Esophagus mucosa (tissue), 1 donor: ENCODE data around the gene FDPS. TPM values are rescaled to one million over a fixed set of nuclear protein-coding genes. Genes with fewer than 3 reads are reported as not detected.
"Not testable (repeated sequence)": the region's sequence is repeated elsewhere in the genome, so short reads cannot be mapped to it uniquely, and the experiment has no call there.

Experiments used
- ATAC-seq: fragments of 200-7000 bp; cut with Tn5 transposase; one replicate; pipeline ENCODE4 v1.9.1; 2020
- total RNA-seq: library from RNA; stranded (reverse); gene quantifications from one replicate; pipeline ENCODE4 v1.2.4, GENCODE V29; 2023
- donor health status: DM: yes; HTN: yes; CAD: no.

Gene FDPS
- total RNA-seq, 1 donor from 2014 or later, result 401 TPM

DNA sequence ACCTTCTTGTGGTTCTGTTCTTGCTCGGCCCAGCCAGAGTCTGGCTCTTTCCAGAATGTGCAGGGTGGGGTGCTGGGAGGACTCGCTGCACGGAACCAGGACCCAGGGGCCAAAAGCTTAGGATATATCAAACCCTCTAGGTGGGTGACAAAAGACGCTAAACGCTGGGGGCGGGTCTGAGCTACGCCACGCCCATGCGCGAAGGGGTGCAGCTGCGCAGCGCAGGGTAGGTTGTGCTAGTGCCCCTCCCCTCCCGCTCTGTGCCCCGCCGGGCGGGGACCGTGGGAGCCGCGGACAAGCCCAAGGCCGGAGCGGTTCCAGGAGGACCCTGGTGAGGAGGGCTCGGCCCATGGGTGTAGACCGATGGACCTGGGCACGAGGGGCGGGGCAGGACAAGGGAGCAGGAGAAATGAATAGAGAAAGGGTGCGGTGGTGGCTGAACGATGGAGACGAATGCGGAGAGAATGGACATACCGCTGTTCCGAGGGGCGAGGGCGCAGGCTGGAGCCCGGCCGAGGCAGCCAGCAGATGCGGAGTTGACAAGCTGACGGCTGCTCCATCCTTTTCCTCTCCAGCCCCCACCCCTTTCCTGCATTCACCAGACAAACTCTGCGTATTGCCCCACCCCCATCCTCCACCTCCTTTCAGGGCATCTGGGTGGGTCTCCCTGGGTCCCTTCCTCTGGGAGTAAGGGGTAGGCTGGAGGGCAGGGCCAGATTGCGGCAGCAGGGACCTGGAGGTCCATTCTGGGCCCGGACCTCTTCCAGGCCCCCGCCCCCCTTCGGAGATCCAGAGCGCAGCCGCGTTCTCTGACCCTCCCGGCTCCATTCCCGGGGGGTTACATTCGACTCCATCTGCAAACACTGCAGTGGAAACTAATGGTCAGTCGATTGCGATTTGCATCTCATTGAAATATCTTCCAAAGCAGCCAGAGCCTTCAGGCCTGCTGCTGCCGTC lies 12.3 kb downstream of the FDPS start, which contains the start of gene RUSC1:
RUSC1 (plus strand) TSS at position 234 of the 957 bp plus-strand sequence. CDS start 880 bp downstream, outside the sequence.
- peak; percentile 18 for ATAC-seq

GRCh38 chr1:155321639-155322503 lies 13.2 kb downstream of the FDPS start:
- ATAC-seq, result no peak

DNA sequence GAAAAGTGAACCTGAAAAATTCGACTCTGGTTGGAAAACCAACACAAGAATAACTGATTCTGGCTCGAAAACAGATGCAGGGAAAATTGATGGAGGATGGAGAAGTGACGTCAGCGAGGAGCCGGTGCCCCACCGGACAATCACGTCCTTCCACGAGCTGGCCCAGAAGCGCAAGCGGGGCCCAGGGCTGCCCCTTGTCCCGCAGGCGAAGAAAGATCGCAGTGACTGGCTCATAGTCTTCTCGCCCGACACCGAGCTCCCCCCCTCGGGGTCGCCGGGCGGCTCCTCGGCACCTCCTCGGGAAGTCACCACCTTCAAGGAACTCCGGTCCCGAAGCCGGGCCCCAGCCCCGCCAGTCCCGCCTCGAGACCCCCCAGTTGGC lies 13.9 kb downstream of the FDPS start:
- no peak for ATAC-seq

DNA sequence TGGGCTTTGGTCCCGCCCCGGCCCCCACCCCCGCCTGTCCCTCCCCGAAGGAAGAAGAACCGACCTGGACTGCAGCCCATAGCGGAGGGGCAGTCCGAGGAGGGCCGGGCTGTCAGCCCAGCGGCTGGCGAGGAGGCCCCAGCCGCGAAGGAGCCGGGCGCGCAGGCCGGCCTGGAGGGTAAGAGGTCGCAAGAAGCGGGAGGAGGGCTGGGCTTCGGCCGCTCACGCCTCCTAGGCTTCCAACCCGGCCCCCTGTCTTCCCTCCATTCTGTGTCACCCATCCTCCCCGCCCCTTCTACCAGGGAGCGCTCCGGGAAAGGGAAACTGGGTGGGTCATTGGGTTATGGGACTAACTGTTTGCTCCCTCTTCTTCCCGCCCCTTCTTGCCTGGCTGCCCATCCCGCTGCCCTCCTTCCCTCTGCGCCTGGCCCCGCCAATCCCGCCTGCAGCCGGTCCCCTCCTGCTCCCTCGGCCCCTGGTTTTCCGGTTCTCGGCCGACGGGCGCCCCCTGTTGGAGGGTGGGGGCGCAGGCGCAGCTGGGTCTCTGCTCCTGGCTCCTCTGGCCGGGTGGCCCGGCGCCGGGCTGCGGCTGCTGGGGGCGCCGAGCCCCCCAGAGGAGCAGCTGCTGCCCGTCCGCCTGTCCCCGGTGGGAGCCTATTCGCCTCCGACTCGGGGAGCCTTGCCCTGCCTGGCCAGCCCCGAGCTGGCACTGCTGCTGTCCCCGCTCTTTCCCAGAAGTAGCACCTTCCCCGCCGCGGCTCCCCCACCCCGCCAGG lies 14.5 kb downstream of the FDPS start:
- peak; percentile 53 for ATAC-seq

GRCh38 chr1:155323729-155324036 lies 15.0 kb downstream of the FDPS start:
- peak; percentile 68 for ATAC-seq

DNA sequence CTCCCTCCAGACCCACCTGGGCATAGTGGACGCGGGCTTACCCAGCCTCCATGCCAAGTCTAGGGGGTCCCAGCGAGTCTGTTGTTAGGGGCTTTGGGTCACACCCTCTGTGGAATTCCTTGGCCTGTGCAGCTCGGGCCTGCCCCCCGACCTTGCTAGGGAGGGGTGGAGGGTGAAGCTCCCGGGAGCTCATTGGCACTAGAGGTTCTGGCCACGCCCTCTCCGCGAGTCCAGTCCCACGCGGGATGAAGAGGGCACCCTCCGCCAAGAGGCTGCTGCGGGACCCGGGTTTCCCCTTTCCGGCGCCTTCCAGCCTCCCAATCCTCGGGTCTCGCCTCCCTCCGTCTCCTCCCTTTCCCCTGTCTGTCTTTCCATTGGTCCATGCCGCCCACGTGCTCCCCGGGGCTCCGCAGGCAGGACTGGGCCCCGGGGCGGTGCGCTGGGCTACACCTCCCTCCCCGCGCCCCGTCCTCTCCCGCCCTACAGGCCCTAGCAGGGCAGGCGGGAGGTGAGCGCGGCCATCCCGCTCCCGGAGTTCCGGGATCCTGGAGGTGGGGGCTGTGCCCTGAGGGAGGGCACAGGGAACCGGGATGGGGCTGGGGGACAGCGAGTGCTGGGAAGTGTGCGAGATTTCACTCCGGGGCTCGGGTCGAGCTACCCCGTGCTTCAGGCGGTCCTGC lies 15.5 kb downstream of the FDPS start:
- peak; percentile 86 for ATAC-seq

GRCh38 chr1:155324717-155325602 lies 16.3 kb downstream of the FDPS start:
- ATAC-seq, result peak; percentile 22

DNA sequence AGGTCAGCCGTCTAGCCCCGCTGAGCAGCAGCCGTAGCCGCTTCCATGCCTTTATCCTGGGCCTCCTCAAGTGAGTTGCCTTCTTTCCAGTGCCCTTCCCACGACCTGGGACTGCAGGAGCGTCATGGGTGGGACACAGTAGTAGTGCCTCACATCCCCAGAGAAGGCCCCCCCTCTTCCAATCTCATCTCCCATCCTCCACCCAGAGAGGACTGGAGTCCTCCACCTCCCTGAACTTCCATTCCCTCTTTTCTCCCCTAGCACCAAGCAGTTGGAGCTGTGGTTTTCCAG lies 16.9 kb downstream of the FDPS start:
- ATAC-seq, result no peak

DNA sequence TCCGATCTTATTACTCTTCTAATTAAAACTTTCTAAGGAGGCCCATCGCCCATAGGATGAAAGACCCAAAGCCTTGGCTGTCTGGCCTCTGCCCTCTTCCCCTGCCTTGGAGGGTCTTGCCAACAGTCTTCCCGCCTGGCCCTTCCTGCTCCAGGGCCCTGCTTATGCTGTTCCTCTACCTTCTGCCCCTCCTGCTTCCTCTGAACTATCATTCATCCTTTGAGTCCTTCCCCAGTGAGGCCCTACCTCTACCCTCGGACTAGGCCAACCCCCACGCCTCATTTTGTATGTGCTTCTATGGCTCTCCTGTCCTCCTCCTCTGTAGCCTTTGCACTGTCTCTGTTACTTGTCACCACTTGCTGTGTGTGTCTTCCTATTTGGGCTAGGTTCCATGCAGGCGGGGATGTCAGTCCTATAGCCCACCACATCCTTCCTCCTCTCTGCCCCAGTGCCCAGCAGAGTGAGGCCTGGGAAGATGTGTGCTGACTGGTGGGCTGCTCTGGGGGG lies 17.4 kb downstream of the FDPS start:
- no peak for ATAC-seq

GRCh38 chr1:155326631-155327037 lies 18.0 kb downstream of the FDPS start:
- no peak for ATAC-seq

DNA sequence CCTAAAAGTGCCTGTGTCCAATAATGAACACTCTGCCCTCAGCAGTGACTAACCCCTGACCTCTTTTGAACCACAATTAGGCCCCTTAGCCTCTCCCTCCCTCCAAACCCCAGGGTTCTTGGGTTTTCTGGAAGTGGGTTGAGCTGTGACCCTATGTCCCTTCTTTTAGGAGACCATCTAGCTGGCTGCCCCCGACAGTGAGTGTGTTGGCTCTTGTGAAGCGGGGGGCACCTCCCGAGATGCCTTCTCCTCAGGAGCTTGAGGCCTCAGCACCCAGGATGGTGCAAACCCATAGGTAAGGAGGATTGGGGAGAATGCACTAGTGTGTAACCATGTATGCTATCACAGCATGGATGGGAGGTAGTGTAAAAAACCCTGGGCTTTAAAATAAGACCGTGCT lies 19.3 kb downstream of the FDPS start:
- no peak for ATAC-seq

- not testable (repeated sequence) for ATAC-seq
These were observed 20.2 kb downstream of the FDPS start for GRCh38 chr1:155328856-155329255.

DNA sequence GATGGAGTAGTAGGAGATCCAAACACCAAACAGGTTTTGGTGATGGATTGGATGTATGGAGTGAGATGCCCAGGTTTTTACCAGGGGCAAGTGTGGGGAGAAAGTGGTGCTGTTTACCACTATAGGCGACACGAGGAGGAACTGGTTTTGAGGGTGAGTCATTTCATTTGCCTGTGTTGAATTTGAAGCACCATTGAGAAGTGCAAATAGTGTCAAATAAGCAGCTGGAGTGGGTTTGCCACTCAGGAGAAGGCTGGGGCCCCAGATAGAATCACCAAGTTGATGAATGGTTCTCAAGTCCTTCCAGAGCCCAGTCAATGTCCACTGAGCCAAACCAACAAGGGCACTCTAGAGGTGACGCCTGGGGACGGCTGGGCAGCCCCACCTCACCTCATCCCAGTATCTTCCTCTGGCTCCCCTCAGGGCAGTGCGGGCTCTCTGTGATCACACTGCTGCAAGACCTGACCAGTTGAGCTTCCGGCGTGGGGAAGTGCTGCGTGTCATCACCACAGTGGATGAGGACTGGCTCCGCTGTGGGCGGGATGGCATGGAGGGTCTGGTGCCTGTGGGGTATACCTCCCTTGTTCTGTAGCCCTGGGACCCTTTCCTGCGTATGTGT lies 21.4 kb downstream of the FDPS start:
- no peak for ATAC-seq

DNA sequence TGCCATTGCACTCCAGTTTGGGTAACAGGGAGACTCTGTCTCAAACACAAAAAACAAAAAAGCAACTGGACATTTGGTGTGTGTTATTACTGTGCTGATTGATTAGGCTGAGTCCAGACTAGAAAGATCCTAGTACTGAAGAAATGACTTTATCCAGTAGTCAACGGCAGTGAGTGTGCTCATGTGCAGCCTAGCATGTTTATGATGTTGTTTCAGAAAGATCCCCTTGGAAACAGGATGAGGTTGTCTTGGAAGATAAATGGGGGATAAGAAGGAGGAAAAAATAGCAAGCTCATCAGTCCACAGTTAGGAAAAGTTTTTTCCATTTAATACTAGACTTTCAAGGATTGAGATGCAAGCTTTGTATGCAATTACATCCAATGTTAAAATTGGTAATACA lies 26.3 kb downstream of the FDPS start:
- ATAC-seq, result no peak

DNA sequence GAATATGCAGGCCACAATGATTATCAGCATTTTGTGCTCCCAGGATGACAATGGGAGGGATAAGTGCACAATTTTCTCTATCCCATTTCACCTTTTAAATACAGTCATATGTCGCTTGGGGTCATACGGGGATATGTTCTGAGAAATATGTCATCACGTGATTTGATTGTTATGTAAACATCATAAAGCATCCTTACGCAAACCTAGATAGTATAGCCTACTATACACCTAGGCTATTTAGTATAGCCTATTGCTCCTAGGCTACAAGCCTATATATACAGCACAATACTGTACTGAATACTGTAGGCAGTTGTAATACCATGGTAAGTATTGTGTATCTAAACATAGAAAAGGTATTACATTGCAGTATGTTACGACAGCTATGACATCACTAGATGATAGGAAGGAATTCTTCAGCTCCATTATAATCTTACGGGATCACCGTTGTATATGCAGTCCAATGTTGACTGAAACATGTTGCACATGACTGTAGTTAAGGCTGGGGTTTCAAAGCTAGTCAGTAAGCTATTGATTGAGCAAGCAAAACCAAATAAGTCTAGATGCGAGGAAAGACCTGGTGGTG lies 30.9 kb downstream of the FDPS start:
- ATAC-seq, result no peak

DNA sequence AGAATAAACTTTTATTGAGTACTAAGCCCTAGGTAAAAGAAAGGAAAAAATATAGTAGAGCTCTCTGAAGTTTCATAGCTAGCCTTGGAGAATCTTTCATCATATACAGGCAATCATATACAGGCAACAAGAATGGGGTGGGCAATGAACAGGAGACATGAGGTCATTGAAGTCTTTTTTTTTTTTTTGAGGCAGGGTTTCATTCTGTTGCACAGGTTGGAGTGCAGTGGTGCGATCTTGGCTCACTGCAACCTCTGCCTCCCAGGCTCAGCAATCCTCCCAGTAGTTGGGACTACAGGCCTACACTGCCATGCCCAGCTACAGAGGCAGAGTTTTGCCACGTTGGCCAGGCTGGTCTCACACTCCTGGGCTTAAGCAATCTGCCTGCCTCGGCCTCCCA lies 34.2 kb downstream of the FDPS start:
- no peak for ATAC-seq

GRCh38 chr1:155352631-155353030 lies 44.0 kb downstream of the FDPS start:
- ATAC-seq, result no peak

DNA sequence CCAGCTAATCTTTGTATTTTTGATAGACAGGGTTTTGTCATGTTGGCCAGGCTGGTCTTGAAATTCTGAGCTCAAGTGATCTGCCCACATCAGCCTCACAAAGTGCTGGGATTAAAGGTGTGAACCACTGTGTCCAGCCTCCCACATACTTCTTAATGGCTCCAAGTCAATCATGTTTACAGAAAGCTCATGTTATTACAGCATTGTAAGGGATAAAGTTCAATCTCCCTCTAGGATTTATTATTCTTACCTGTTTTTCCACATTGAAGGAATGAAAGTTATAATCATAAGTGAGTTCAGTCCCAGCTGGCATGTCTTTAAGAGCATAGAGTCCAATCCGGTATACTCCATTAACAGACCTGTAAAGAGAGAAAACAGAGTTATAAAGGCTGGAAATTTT lies 51.4 kb downstream of the FDPS start:
- no peak for ATAC-seq
